Measurements from ENCODE around the gene C2CD2. TPM values are rescaled to one million over a fixed set of nuclear protein-coding genes. Genes with fewer than 3 reads are reported as not detected.

Gene C2CD2
- total RNA-seq, 1 experiment from 2014 or later: 9.3 TPM

DNA sequence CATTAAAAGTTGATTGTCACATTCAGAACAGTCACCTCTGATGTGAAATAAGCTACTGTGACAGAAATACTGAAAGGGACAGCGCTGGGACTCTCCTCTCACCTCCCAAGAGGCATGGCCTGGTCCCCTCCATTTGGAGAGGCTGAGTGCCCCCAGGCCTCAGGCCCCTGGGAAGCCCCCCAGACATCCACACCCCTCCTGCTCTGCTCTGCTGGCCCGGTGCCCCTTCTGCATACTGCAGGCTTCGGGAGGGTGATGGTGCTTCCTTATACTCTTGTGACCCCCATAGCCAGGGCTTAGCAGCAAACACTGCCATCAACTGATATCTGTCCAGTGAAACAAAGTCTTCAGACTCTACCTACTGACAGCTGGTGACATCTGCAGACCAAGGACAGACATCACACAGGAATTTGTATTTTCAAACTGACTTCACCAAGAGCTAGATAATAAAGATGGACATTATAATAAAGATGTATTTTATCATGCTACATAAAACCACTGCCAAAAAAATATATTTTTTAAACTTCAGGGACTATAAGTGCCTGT, 36.9 kb downstream of the C2CD2 start:
- DNase-seq (ENCODE audit: extremely low read depth, low read depth): no peak

DNA sequence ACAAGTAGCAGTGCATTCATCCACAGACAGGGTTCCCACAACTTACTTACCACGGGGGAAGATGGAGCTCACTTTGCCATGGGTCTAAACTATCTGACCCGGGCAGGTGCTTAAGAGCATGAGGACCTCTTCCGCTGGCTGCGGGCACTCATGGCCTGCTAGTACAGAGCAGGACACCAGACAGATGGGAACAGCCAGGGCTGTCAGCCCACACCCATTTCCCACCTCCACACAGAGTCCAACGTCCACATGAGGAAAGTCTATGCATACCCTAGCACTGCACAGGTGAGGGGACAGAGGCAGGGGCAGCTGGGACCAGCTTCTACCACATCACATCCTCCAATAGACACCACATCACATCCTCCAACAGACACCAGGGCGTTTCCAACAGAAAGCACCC, 38.9 kb downstream of the C2CD2 start:
- DNase-seq (ENCODE audit: extremely low read depth, low read depth): no peak

DNA sequence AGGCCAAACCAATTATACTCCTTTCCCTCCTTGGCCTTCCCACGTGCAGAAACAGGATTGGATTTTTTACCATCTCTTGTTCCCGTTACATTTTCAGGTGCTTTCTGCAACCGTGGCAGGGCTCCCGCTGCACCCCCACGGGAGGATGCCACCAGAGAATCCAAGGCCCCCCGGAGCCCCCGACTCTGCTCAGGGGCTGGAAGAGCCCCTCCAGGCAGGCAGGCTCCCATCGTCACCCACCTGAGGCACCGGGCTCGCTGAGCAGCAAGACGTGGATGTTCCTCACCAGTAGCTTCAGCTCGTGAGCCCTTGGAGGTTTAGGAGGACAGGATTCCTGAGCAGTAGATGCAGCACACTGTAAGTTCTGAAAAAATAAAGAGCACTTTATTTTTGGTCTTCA, 39.5 kb downstream of the C2CD2 start:
- no peak for DNase-seq (ENCODE audit: extremely low read depth, low read depth)

DNA sequence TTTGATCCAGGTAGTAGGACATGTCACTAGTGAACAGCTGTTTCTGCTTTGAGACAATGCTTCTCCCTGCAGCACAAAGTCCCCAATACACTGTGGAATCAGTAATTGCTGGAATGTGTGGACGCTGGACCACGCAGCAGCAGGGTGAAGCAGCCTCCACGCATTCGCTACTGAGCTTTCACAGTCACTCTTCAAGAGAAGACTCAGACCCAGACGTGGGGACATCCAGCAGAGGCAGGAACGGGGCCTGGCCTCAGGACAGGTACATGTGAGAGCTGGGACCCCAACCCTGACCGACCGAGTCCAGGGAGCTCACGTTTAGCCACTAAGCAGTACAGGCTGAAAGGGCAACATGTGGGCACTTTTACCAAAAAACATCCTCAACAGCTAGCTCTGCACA, 40.6 kb downstream of the C2CD2 start:
- no peak for DNase-seq (ENCODE audit: extremely low read depth, low read depth)

DNA sequence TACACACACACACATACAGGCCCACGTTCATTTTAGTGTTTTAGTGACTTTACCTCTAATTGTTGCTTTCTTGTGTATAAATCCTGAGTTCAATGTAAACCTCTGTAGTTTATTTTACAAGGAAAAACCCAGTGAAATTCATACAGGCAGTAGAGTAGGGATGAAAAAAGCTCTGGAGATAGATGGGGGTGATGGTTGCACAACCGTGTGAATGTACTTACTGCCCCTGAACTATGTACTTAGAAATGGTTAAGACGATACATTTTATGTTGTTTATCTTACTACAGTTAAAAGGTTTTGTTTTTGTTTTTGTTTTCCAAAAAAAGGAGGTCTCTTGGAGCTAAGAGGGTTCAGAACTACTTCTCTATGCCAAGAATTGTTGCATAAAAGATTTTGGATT, 45.0 kb downstream of the C2CD2 start:
- DNase-seq (ENCODE audit: extremely low read depth, low read depth): no peak

DNA sequence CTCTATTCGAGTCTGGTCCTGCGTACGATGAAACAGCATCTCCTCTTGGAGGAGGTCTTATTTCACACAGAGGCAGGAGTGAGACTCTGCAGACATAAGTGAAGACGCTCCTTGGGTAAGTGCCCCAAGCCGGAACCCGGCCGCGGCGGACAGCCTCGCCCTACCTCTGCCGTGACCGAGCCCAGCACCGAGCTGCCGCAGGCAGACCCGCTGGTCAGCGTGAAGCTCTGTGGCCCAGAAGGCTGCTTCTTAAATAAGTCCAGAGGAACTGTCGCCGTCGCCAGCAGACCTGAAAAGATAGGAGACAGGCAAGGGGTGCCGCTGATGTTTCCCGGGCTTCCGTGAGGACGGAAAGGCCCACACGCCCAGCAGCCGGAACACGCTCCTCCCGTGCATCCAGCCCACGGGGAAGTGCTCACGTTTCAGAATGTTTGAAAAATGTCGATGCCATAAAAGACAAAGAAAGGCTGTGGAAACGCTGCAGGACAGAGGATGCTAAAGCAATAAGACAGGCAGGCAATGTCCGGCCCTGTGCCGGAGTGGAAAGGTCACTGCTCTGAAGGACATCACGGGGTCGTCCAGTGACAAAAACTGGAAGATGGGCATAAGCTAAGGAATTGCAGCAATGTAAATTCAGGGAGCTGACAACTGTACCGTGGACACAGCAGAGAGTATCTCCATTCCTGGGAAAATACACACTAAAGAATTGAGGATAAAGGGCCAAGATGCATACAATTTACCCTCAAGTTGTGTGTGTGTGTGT, 46.1 kb downstream of the C2CD2 start:
- DNase-seq (ENCODE audit: extremely low read depth, low read depth): no peak

DNA sequence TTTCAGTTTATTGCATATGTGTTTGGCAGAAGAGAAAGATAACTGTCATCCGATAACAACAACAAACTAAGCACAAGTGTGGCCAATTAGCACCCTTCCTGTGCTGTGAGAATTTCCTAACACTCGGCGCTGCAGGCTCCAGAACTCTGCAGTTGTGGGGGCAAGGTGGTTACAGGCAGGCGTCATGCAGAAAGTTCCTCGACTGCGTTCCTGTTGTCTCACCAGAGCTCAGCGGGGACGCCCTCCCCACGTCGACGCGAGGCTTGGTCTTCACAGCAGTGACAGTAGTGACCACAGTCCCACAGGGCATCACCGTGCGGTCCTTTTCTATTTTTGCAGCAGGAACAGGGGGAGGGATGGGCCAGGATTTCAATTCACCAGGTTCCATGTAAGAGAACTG, 47.0 kb downstream of the C2CD2 start:
- DNase-seq (ENCODE audit: extremely low read depth, low read depth): no peak

DNA sequence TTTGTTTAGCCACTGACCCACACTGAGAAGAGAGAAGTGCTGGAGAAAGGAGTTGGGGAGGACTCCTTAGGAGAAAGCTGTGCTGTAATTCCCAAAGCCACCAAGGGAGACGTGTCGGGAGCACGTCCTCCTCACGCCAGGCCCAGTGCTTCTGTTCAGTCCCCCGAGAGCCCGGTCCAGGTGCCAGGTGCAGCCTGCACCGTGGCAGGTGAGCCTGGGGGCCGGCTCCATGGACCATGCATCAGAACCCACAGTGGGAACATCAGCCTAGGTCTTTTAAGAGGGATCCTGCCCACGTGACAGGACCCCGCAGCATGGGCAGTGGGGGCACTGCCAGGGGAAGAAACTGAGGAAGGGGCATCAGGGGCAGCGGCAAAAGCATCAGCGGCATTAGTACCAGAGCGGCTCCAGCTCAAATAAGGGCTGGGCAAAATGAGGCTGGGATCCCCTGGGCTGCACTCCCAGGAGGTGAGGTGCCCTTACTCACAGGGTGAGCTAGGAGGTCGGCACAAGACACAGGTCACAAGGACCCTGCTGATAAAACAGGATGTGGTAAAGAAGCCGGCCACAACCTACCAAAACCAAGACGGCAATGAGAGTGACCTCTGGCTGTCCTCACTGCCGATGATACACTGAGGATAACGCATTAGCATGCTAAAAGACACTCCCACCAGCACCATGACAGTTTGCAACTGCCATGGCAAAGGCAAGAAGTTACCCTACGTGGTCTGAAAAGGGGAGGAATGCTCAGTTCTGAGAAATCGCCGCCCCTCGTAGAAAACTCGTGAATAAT, 50.1 kb downstream of the C2CD2 start:
- DNase-seq (ENCODE audit: extremely low read depth, low read depth): no peak

DNA sequence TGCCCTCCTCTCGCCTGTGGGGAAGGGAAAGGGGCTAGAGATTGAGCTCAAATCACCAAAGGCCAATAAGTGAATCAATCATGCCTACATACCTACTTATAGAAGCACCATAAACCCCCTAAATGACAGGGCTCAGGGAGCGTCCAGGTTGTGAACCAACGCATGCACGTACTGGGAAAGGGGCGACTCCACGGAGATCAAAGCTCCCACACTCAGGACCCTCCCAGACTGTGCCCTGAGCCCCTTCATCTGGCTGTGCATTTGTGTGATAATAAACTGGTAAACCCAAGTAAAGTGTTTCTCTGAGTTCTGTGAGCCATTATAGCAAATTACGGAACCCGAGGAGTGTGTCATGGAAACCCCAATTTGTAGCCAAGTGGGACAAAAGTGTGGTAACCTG, 50.9 kb downstream of the C2CD2 start:
- DNase-seq (ENCODE audit: extremely low read depth, low read depth): no peak

DNA sequence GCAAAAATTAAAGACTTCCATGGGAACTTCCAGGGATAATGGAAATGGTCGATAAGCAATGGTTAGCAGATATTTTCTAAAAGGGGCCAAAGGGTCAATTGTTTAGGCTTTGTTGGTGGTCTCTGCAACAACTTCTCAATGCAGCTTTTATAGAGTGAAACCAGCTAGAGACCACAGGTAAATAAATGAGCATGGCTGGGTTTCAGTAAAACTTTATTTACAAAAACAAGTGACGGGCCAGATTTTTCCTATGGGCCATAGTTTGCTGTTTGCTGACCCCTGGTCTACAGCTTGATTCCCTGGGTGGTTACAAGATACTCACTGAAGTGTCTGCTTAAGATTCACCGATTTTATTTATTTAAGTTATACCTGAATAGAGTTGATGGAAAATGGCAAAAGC, 52.0 kb downstream of the C2CD2 start:
- DNase-seq (ENCODE audit: extremely low read depth, low read depth): no peak

DNA sequence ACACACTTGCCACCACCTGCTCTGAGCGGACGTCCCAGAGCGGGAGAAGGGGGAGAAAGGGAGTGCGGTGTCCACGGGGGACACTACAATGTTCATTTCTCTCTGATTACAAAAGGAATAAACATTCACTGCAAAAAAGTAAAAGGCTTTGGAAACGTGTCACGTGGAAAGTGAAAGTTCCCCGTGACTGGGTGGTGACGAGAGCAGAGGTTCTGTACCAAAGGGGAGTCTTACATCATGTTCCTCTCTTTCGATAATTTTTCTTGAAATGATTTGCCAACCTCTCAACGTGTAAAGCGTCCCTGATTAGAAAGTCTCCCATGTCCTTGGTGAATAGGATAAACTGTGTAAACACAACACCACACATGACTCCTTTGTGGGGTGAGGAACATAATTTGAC, 52.7 kb downstream of the C2CD2 start:
- no peak for DNase-seq (ENCODE audit: extremely low read depth, low read depth)

DNA sequence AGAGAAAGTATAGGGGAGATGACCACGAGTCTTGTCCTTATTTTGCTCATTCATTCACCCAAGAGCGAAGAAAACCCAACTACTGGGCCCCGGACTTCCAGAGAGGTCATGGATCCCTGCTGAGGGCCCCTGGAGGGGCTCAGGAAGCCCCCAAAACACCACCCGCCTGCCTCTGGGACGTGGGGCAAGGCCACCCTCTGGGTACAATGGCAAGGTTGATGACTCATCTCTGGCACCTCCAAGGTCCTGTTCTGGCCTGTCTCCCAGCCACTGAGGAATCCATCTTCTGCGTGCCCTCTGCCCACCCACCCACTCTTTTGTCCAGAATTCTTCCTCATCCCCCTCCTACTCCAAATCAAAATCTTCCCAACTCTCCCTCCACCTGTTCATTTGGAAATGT, 53.4 kb downstream of the C2CD2 start:
- no peak for DNase-seq (ENCODE audit: extremely low read depth, low read depth)

DNA sequence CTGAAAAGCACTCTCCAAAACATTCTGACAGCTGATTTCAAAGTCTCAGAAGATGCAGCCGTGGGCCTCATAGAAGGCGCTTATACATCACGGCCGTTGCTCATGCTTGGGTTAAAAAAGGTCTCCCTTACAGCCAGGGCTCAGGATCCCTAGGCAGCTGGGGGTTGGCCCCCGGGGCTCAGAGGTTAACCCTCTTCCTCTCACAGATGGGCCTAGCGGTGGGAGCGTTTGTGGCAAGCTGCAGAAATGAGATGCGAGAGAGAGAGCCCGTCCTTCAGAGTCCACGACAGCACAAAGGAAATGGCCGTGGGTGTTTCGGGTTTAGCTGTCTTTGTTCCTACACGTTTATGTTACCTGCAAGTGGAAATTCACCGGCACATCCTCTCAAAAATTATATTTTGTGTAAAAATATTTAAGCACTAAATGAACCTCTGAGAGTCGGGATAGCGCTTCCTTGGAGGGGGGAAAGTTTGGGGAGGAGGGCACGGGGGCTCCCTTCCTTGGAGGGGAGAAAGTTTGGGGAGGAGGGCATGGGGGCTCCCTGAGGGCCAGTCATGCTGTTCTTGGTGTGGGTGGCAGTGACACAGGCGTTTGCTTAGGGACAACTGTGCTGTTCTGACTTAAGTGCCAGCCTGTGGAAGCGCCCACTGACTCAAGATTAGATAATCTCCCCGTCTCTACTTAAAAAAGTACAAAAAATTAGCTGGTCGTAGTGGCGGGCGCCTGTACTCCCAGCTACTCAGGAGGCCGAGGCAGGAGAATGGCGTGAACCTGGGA, 54.2 kb downstream of the C2CD2 start:
- no peak for DNase-seq (ENCODE audit: extremely low read depth, low read depth)

DNA sequence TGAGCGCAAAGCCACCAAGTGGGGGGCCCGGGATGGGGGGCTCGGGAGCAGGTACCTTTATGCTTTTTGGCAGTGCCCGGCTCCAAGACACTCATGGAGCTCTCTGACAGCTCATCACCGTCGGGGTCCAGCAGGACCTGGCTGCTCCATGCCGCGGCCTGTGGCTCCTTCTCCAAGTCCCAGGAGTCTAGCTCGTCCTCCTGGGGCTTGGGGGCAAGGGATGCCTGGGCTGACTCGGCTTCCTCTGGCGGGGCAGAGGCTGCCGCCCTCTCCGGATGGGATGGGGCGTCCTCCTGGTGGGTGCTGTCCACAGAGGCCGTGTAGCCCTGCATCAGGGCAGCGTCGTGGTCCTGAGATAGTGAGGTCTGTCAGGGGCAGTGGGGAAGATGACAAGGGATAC, 54.8 kb downstream of the C2CD2 start:
- no peak for DNase-seq (ENCODE audit: extremely low read depth, low read depth)

DNA sequence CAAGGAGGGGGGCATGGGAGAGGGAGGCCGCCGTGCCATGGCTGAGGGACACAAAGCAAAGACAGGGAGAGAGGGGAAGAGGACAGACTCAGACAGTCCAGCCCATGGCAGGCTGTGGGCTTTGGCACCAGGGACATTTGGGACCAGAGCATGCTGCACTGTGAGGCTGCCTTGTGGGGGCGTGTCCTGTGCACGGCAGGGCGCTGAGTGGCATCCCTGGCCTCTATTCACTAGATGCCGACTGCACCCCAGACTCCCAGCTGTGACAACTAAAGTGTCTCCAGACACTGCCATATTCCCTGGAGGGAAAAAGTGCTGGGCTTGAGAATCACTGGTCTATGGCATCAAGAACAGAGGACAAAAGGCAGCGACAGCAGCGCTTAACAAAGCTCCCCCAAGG, 56.1 kb downstream of the C2CD2 start:
- DNase-seq (ENCODE audit: extremely low read depth, low read depth): no peak

DNA sequence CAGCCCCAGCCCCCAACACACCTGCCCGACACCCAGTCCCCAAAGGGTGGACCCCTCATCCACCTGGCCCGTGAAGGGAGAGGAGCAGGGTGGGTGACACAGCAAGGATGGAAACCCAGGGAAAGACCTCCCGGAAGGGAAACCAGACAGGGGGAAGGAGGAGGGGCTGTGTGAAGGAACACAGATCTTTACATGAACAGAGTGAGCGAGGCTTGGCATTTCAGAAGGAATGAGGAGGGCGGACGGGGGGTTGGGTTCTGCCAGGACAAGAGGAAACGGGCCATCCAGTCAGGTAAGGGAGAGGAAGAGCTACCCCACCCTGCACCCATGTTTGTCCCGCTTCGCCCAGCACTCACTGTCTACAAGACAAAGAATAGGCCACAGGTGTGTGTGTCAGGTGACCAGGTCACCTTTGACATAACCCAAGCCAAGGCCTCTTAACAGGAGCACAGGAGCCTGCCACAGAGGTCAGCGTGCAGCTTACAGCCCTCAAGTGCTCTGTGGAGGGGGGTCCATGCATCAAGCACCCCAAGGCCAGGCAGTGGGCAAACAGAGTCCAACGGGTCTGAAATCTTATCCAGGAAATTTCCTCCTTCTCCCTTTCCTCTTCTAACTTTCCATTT, 56.7 kb downstream of the C2CD2 start:
- DNase-seq (ENCODE audit: extremely low read depth, low read depth): no peak

DNA sequence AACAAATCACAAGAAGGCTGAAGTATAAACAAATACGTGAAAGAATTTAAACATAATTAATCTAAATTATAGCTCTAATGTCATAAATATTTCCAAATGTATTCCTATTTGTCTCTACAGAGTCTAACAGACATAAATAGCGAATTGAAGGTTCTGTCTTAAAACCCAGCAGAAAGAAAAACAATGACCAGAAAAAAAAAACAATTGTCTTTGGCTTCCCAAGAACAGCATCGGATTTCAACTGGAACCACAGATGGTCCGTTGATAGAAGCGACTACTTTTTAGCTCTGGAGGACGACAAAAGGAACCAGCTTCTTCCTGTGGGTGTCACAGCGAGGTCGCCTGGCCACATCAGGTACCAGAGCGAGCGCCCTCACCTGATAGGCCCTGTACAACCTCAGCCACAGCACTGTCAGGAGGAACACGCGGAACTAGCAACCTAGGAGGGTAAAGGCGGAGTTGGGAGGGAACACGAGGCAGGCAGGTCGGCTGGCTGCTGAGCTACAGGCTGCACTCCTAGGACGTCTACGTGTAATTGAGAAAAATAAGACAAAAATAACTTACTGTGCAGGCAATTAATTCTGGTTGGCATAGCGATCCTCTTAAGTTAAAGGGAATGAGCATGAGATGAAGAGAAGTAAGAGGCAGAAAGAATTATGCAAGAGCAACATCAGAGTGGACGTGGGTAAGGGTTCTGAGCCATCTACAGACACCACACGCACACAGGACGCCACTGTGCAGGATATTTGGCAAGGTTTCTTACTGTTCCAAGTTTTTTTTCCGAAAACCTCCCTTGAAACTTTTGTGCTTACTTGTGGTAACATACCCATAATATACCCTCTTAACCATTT, 58.0 kb downstream of the C2CD2 start:
- no peak for DNase-seq (ENCODE audit: extremely low read depth, low read depth)

DNA sequence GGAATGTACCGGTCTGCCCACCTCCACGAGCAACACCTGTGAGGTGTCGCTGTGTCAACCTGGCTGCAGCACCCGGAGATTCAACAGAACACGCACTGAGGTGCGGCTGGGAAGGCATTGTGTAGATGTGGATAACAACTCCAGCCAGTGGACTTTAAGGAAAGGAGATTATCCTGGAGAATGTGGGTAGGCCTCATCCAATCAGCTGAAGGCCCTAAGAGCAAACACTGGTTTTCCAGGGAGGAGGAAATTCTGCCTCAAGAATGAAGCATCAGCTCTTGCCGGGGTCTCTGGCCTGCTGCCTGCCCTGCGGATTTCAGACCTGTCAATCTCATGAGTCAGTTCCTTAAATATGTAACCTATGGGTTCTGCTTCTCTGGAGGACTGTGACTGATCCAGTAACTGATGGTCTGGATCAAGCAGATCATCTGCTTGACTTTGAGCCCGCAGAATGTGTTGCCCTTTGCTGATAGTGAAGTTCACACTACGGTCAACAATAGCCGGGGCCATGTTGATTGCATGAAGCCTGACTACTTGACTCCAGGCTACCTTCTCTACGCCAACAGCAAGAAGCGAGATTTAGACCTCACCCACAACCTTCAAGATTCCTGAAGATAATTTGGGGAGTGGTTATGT, 58.8 kb downstream of the C2CD2 start:
- no peak for DNase-seq (ENCODE audit: extremely low read depth, low read depth)

DNA sequence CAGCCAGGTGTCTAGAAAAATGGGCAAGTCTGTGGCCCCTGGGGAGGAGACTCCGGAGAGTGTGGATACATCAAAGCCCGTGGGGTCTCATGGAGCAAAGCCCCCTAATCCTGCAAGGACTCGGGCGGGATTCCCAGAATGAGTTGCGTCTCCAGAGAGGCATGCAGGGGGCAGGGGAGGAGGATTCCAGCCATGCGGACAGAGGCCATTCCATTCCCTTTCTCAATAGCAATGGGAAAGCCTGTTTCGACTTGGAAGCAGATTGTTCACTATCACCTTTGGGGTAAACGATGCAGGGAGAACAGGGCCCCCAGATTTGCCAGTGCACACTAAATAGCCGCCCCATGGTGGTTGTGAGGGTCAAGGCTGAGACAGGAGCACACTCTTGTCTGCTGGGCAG, 59.3 kb downstream of the C2CD2 start:
- no peak for DNase-seq (ENCODE audit: extremely low read depth, low read depth)

Measured in NCI-H460 (cell line).